Lower lobe of right lung (tissue), 2 donors: ENCODE results near the gene WDR3. TPM values are rescaled to one million over a fixed set of nuclear protein-coding genes. Genes with fewer than 3 reads are reported as not detected.
A peak's percentile ranks its signal among the peaks of the same experiment; 100 is the strongest.

ENCODE experiments used
- ATAC-seq, 2 donors: fragments of 200-7000 bp; cut with Tn5 transposase; one replicate each; pipeline ENCODE4 v1.9.1; 2020 to 2022; ENCODE audit warnings: mild to moderate bottlenecking in 2 of 2, moderate library complexity in 2 of 2
- DNase-seq: peaks from one replicate; pipeline ENCODE4 v3.0.0-alpha.2; 2020
- H3K27ac ChIP-seq: fragments of 200-600 bp; one replicate; pipeline ENCODE4 v1.8.0; 2022
- H3K27me3 ChIP-seq: fragments of 200-600 bp; one replicate; pipeline ENCODE4 v1.8.0; 2022; ENCODE audit warnings: low read depth
- H3K36me3 ChIP-seq: fragments of 200-600 bp; one replicate; pipeline ENCODE4 v1.8.0; 2022; ENCODE audit warnings: mild to moderate bottlenecking
- H3K4me1 ChIP-seq: fragments of 200-600 bp; one replicate; pipeline ENCODE4 v1.8.0; 2022
- H3K4me3 ChIP-seq: fragments of 200-600 bp; one replicate; pipeline ENCODE4 v1.8.0; 2022; ENCODE audit warnings: mild to moderate bottlenecking
- H3K9me3 ChIP-seq: fragments of 200-600 bp; one replicate; pipeline ENCODE4 v1.8.0; 2022
- intact Hi-C: fragments of 100-400 bp; cut with DNase I; formaldehyde crosslinking; loops from one replicate; pipeline ENCODE4 v1.11.0; 2022
- total RNA-seq: library from RNA; stranded (reverse); fragmentation: NEBNext Ultra II Directional; extraction: Animal tissue kit (Norgen Biotek cat#: 25700); gene quantifications from one replicate; pipeline ENCODE4 v1.2.1, GENCODE V29; 2021
- TF ChIP-seq, protein P1 (sequence below): fragments of 200-600 bp; IDR thresholded peaks from one replicate; pipeline ENCODE4 v1.8.0; 2022; ENCODE audit warnings: antibody characterized with exemption, mild to moderate bottlenecking
- donor health status: DM: no; HTN: yes; CAD: no; lungs with severe emphysema.

The WDR3 gene
- total RNA-seq, 1 donor from 2014 or later, result 19.3 TPM

DNA sequence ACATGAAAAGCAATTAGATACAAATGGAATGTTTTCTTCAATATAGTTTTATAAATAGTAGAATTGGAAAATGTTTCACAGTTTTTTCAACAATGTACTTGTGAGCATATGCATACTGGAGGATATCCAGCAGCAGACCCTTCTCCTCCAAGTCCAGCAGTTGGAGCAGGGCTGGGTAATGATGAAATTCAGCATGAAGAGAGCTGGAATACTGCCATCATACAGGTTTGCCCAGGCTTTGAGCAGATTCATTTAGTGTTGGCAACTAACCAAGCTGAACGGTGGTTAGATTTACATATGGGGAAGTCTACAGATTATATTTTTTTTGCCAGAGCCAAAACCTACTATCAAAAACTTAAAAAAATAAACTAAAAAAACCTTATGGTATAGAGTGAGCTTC, 38.3 kb downstream of the WDR3 start:
- Histone ChIP-seq H3K27me3 (no peaks in the 10 kb centered on the region), H3K4me3 (no peak overlapping the region), H3K27ac (no peak overlapping the region), H3K9me3 (no peaks in the 10 kb centered on the region), H3K36me3 (peaks cover 9% of the 10 kb centered on the region), H3K4me1 (no peaks in the 10 kb centered on the region)
- peak in 1 of 2 donors; percentile 28 for ATAC-seq
- TF ChIP-seq, protein P1, sequence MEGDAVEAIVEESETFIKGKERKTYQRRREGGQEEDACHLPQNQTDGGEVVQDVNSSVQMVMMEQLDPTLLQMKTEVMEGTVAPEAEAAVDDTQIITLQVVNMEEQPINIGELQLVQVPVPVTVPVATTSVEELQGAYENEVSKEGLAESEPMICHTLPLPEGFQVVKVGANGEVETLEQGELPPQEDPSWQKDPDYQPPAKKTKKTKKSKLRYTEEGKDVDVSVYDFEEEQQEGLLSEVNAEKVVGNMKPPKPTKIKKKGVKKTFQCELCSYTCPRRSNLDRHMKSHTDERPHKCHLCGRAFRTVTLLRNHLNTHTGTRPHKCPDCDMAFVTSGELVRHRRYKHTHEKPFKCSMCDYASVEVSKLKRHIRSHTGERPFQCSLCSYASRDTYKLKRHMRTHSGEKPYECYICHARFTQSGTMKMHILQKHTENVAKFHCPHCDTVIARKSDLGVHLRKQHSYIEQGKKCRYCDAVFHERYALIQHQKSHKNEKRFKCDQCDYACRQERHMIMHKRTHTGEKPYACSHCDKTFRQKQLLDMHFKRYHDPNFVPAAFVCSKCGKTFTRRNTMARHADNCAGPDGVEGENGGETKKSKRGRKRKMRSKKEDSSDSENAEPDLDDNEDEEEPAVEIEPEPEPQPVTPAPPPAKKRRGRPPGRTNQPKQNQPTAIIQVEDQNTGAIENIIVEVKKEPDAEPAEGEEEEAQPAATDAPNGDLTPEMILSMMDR, result no peak
- intact Hi-C loops, result no loop called here
- DNase-seq, result no peak

DNA sequence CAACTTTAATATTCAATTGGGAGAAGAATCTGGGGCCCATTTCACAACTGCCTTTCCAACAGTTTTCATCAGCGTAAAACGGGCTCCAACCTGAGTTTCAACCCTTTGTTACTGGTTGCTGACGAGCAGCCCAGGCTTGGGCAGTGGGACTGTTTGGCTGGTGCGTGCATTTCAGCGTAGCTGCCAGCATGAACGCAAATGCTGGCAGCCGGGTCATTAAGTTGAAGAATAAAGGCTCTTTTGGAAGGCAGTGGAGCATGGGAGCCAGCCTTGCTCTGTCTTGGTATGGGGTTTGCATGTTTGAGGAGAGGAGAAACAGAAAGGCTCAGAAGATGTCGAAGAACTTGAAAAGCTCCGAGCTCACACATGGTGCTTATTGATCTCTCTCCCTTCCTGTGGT, 40.7 kb downstream of the WDR3 start:
- no peaks in the 10 kb centered on the region for H3K36me3 ChIP-seq
- H3K9me3 ChIP-seq, result no peaks in the 10 kb centered on the region
- no peak for DNase-seq
- no peak overlapping the region for H3K4me3 ChIP-seq
- H3K27me3 ChIP-seq, result no peaks in the 10 kb centered on the region
- intact Hi-C loops, result no loop called here
- TF ChIP-seq, protein P1, result no peak
- ATAC-seq, result no peak
- H3K27ac ChIP-seq, result no peak overlapping the region
- no peaks in the 10 kb centered on the region for H3K4me1 ChIP-seq

DNA sequence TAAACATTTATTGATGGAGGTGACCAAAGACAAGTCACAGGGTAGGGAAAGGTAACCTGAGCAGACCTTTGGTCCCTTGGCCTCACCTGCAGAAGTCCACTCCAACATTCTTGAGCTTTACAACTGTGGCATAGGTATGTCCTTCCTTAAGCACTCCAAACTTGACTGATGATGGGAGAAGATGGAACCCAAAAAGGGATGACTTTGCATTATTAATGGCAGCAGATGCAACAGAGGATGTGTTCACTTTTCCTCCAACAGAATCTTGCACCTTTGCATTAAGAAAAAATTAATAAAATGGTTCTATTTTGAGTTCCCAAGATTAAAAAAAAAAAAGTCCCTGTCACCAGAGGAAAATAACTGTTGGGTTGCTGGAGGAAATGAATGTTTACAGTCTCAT, 42.2 kb downstream of the WDR3 start:
- Histone ChIP-seq H3K27ac (no peak overlapping the region), H3K4me1 (no peaks in the 10 kb centered on the region), H3K4me3 (no peak overlapping the region), H3K9me3 (no peaks in the 10 kb centered on the region), H3K36me3 (no peaks in the 10 kb centered on the region), H3K27me3 (no peaks in the 10 kb centered on the region)
- DNase-seq, result no peak
- ATAC-seq, result no peak
- intact Hi-C loops, result no loop called here
- TF ChIP-seq, protein P1, result no peak

DNA sequence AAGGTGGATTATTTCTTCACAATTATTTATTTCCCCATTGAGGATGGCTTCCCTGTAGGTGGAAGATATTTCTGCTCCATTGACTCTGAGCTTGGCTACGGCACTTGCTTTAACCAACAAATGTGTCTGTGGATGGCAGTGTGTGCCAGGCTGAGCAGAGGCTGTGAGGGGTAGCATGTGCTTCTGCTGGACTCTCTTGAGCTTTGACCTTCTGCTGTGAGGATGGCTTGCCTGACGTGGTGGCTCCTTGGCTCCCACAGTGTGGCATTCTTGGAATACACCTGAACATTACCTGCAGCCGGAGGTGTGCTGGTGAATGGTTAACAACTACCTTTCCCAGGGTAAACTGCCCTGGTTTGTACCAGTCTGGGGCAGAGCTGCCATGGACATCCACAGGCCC, 46.8 kb downstream of the WDR3 start:
- intact Hi-C loops, result no loop called here
- no peak for DNase-seq
- H3K4me1 ChIP-seq, result no peaks in the 10 kb centered on the region
- H3K27me3 ChIP-seq, result no peaks in the 10 kb centered on the region
- no peaks in the 10 kb centered on the region for H3K9me3 ChIP-seq
- H3K4me3 ChIP-seq, result no peak overlapping the region
- no peak for ATAC-seq
- no peaks in the 10 kb centered on the region for H3K36me3 ChIP-seq
- H3K27ac ChIP-seq, result no peak overlapping the region
- TF ChIP-seq, protein P1, result no peak

DNA sequence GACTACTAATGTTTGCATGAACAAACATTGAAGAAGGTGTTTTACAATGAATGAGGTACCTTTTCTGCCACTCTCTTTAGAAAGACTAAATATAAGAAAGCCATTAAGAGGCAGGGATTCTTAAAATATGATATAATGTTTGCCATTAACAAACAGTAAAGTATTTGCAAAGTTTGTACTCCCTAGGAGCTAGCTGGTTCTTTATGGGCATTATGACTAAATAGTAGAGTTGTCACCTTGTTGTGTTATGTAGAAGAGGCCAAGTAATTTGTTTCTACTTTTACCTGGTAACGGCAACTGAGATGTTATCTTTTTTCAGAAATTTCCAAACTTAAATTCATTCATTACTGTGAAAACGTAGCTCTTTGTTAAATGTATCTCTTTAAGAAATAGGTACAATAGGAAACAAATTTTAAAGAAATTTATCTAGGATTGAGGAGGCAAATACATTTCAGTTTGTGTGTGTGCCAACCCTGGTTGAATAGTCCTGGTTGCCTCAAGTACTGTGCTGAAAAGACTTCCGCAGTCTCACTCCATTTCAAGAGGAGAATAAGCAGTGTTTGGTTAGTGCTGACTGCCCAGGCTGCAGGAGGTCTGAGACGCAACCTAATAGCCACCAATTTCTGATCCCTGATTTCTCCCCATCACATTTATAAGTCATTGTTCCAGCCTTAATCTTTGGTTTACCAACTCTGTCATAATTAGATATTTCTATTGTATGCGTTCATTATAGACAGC, 52.1 kb downstream of the WDR3 start:
- intact Hi-C loops, result no loop called here
- H3K4me3 ChIP-seq, result no peak overlapping the region
- TF ChIP-seq, protein P1, result no peak
- H3K27ac ChIP-seq, result no peak overlapping the region
- DNase-seq (no peak), ATAC-seq (peak; percentile 79 to 87)
- no peaks in the 10 kb centered on the region for H3K36me3 ChIP-seq
- H3K9me3 ChIP-seq, result no peaks in the 10 kb centered on the region
- no peaks in the 10 kb centered on the region for H3K27me3 ChIP-seq
- no peaks in the 10 kb centered on the region for H3K4me1 ChIP-seq
